Left ventricle myocardium inferior (tissue), 1 donor: ENCODE results near the gene TMEM121B. TPM values are rescaled to one million over a fixed set of nuclear protein-coding genes. Genes with fewer than 3 reads are reported as not detected.

Source experiments
- DNase-seq: peaks from one replicate; pipeline ENCODE4 v3.0.0-alpha.2; 2020
- H3K27ac ChIP-seq: fragments of 200-600 bp; replicated peaks from 2 replicates; pipeline ENCODE4 v1.8.0; 2021
- H3K27me3 ChIP-seq: fragments of 200-600 bp; 2 replicates; pipeline ENCODE4 v1.8.0; 2021; ENCODE audit warnings: low read depth
- H3K36me3 ChIP-seq: fragments of 200-600 bp; 2 replicates; pipeline ENCODE4 v1.8.0; 2021
- H3K4me1 ChIP-seq: fragments of 200-600 bp; 2 replicates; pipeline ENCODE4 v1.8.0; 2021
- H3K4me3 ChIP-seq: fragments of 200-600 bp; 2 replicates; pipeline ENCODE4 v1.8.0; 2021; ENCODE audit warnings: mild to moderate bottlenecking, moderate library complexity
- H3K9me3 ChIP-seq: fragments of 200-600 bp; replicated peaks from 2 replicates; pipeline ENCODE4 v1.8.0; 2021
- intact Hi-C: fragments of 100-400 bp; cut with micrococcal nuclease; formaldehyde crosslinking; loops from one replicate; pipeline ENCODE4 v1.11.0; 2022
- total RNA-seq: library from RNA; stranded (reverse); fragmentation: NEBNext Ultra II Directional; extraction: Animal tissue kit (Norgen Biotek cat#: 25700); gene quantifications from one replicate; pipeline ENCODE4 v1.2.1, GENCODE V29; 2021
- TF ChIP-seq, protein P1 (sequence below): fragments of 200-600 bp; IDR thresholded peaks from 2 replicates; pipeline ENCODE4 v1.8.0; 2021; ENCODE audit warnings: antibody characterized with exemption, mild to moderate bottlenecking, borderline replicate concordance
- donor health status: DM: no; HTN: yes; CAD: no; lungs with severe emphysema.

Gene TMEM121B
- total RNA-seq, 1 donor from 2014 or later = 1.5 TPM

DNA sequence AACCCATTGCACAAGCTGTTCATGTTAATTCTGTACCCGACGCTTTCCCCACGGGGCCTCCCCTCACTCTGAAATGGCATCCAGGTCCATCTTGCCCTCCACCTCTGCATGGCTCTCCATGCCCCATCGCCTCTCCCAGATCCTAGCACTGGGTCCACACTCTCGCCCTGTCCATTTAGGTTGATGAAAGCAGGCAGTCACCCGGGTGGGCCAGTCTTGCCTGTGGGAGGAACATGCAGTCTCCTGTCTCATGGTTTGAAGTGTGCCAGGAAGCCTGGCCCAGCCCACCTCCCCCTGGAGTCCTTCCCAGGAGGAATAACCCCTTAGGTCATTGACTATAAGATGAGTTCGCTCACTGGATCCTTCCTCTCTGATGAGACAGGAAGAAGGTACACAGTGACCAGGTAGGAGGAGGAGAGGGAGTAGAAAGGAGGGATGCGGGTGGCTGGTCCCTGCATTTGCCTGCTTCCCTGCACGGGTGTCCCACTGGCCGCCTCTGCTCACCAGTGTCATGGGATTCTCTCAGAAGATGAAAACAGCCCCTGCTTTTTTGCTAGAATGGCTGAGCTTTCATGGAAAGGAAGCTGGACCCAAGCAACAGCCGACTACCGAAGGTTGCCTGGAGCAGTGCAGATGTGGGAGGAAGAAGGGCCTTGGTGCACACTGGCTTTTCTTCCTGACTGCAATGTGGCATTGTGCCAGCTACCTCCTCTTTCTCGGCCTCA, 6.8 kb downstream of the TMEM121B start:
- Histone ChIP-seq H3K36me3 (peaks cover 6% of the 10 kb centered on the region), H3K27me3 (no peaks in the 10 kb centered on the region), H3K4me1 (peaks cover 29% of the 10 kb centered on the region), H3K27ac (no peak overlapping the region), H3K9me3 (no peaks in the 10 kb centered on the region), H3K4me3 (no peak overlapping the region)
- TF ChIP-seq, protein P1, sequence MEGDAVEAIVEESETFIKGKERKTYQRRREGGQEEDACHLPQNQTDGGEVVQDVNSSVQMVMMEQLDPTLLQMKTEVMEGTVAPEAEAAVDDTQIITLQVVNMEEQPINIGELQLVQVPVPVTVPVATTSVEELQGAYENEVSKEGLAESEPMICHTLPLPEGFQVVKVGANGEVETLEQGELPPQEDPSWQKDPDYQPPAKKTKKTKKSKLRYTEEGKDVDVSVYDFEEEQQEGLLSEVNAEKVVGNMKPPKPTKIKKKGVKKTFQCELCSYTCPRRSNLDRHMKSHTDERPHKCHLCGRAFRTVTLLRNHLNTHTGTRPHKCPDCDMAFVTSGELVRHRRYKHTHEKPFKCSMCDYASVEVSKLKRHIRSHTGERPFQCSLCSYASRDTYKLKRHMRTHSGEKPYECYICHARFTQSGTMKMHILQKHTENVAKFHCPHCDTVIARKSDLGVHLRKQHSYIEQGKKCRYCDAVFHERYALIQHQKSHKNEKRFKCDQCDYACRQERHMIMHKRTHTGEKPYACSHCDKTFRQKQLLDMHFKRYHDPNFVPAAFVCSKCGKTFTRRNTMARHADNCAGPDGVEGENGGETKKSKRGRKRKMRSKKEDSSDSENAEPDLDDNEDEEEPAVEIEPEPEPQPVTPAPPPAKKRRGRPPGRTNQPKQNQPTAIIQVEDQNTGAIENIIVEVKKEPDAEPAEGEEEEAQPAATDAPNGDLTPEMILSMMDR = no peak
- no peak for DNase-seq
- intact Hi-C loops = no loop called here

DNA sequence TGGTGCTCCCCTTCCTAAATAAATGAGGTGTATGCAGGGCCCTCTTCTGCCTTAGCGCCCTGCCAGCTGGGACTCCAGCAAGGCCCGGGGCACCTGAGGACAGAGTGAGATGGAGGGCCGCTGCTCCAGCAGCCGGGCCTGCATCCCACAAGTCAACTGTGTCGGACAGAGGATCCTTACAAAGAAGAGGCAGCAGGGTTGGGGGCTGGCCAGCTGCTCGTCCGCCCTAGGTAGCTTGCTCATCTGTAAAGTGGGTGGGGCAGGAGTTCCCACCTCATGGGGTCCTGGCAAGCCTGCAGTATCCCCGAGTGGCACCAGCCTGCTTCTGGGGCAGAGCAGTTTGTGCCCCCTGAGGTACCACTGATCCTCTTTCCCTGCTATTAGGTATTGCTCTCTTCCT, 7.6 kb downstream of the TMEM121B start:
- Histone ChIP-seq H3K27me3 (no peaks in the 10 kb centered on the region), H3K27ac (no peak overlapping the region), H3K36me3 (peaks cover 13% of the 10 kb centered on the region), H3K9me3 (no peaks in the 10 kb centered on the region), H3K4me1 (peaks cover 22% of the 10 kb centered on the region), H3K4me3 (no peak overlapping the region)
- TF ChIP-seq, protein P1 = no peak
- no peak for DNase-seq
- intact Hi-C loops = no loop called here

DNA sequence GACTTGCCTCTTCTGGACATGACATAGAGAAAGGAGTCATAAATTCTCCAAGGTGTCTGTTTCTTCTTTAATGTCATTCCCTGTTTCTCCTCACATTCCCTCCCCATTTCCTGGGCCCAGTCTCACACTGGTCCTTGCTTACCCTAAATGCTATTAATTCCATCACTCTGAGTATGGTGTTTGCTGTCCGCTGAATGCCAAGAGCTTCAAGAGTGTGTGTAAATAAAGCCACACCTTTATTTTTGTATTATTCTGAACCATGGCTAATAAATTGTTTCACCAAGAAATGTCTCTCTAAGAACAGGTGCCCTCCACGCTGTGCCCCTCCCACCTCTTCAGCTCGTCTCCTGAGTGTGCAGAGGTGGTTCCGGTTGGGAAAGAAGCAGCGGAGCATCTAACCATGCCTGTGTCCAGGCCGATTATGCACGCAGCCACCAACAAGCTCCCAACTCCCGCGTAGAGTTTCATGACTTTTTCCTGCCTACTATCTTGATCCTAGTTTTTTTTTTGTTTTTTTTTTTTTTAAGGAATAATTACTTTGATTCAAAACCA, 8.6 kb downstream of the TMEM121B start:
- intact Hi-C loops = no loop called here
- Histone ChIP-seq H3K36me3 (peaks cover 23% of the 10 kb centered on the region), H3K9me3 (no peaks in the 10 kb centered on the region), H3K4me3 (no peak overlapping the region), H3K27me3 (no peaks in the 10 kb centered on the region), H3K4me1 (peaks cover 12% of the 10 kb centered on the region), H3K27ac (no peak overlapping the region)
- no peak for DNase-seq
- TF ChIP-seq, protein P1 = no peak

DNA sequence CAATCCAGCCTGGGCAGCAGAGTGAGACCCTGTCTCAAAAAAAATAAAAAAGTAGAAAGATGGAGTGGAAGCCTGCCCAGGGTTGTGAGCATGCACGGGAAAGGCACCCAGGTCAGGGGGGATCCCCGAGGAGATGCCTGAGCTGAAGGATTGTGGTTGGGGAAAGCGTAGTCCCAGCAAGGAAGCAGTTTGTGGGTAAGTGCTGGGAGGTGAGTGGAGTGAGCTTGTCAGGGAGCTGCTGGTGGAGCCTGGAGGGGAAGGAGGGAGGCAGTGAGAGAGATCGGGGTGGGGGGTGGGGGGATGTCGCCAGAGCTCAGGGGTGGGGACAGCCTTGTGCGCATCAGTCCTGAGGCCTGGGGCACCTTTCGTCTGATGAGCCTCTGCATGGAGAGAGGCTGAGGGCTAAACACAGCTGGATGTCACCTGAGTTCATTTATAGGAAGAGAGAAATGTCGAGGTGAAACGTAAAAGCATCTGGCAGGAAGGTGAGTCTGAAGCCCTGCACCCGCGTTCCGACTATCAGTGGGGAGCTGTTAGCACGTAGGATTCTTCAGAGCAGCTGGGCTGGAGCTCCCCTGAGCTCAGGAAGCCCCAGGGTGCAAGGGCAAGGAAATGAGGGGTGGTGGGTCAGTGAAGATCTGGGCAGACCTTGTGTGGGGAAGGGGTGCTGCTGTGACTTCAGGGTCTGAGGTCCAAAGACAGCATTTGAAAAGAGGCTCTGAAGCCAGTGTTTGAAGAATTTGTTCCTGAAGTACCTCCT, 10.2 kb downstream of the TMEM121B start:
- H3K36me3 ChIP-seq = peaks cover 30% of the 10 kb centered on the region
- TF ChIP-seq, protein P1 = no peak

DNA sequence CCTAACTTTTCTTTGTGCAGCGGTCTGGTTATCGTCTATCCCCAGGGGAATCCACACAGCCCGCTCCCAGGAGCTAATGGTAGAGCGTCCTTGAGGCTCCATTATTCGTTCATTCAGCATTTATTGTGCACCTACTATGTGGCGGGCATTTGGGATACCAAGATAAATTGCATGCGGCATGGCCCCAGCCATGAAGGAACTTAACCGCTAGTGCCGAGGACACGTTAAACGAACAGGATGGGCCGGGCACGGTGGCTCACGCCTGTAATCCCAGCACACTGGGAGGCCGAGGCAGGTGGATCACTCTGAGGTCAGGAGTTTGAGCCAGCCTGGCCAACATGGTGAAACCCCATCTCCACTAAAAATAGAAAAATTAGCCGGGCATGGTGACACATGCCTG, 11.2 kb downstream of the TMEM121B start:
- Histone ChIP-seq H3K27me3 (no peaks in the 10 kb centered on the region), H3K36me3 (peaks cover 35% of the 10 kb centered on the region), H3K27ac (no peak overlapping the region), H3K4me1 (no peaks in the 10 kb centered on the region), H3K4me3 (no peak overlapping the region), H3K9me3 (no peaks in the 10 kb centered on the region)
- intact Hi-C loops = no loop called here
- TF ChIP-seq, protein P1 = no peak
- DNase-seq = no peak

More for the DNA sequence above, 10.2 kb downstream of the TMEM121B start:
- no peak for DNase-seq
- H3K4me1 ChIP-seq = no peaks in the 10 kb centered on the region
- intact Hi-C loops = no loop called here
- H3K27me3 ChIP-seq = no peaks in the 10 kb centered on the region
- no peak overlapping the region for H3K4me3 ChIP-seq
- H3K27ac ChIP-seq = no peak overlapping the region
- H3K9me3 ChIP-seq = no peaks in the 10 kb centered on the region
